GM23248 (cell line): ENCODE results near the gene MOBP. TPM values are rescaled to one million over a fixed set of nuclear protein-coding genes. Genes with fewer than 3 reads are reported as not detected.
"Not testable (repeated sequence)": the region's sequence is repeated elsewhere in the genome, so short reads cannot be mapped to it uniquely, and the experiment has no call there.

Experiments
- DNase-seq: peaks from one replicate; pipeline ENCODE4 v3.0.0-alpha.2; 2015
- H2AFZ ChIP-seq: fragments of 200-600 bp; sonication (generic); 2 replicates; pipeline ENCODE4 v1.6.1; 2016; ENCODE audit warnings: antibody characterized with exemption
- H3F3A ChIP-seq: fragments of 200-600 bp; sonication (generic); 2 replicates; pipeline ENCODE4 v1.6.1; 2016; ENCODE audit warnings: mild to moderate bottlenecking, antibody characterized with exemption, mixed run types; ENCODE audit not compliant: insufficient read depth
- H3K27ac ChIP-seq: fragments of 200-600 bp; sonication (generic); 2 replicates; pipeline ENCODE4 v1.5.1; 2016; ENCODE audit warnings: mild to moderate bottlenecking
- H3K27me3 ChIP-seq: fragments of 200-600 bp; sonication (generic); replicated peaks from 2 replicates; pipeline ENCODE4 v1.6.1; 2016; ENCODE audit warnings: mild to moderate bottlenecking; ENCODE audit not compliant: insufficient read depth
- H3K36me3 ChIP-seq: fragments of 200-600 bp; sonication (generic); 2 replicates; pipeline ENCODE4 v1.6.1; 2016; ENCODE audit warnings: low read depth, mild to moderate bottlenecking
- H3K4me1 ChIP-seq: fragments of 200-600 bp; sonication (generic); 2 replicates; pipeline ENCODE4 v1.6.1; 2016; ENCODE audit warnings: mild to moderate bottlenecking; ENCODE audit not compliant: insufficient read depth
- H3K4me2 ChIP-seq: fragments of 200-600 bp; sonication (generic); one replicate; pipeline ENCODE4 v1.6.1; 2016; ENCODE audit warnings: mild to moderate bottlenecking; ENCODE audit not compliant: unreplicated experiment
- H3K4me3 ChIP-seq: fragments of 200-600 bp; sonication (generic); 2 replicates; pipeline ENCODE4 v1.5.1; 2016; ENCODE audit warnings: mild to moderate bottlenecking
- H3K79me2 ChIP-seq: fragments of 200-600 bp; sonication (generic); 2 replicates; pipeline ENCODE4 v1.6.1; 2016; ENCODE audit warnings: mild to moderate bottlenecking; ENCODE audit not compliant: insufficient read depth
- H3K9ac ChIP-seq: fragments of 200-600 bp; sonication (generic); 2 replicates; pipeline ENCODE4 v1.6.1; 2016; ENCODE audit warnings: mild to moderate bottlenecking
- H3K9me2 ChIP-seq: fragments of 200-600 bp; sonication (generic); 2 replicates; pipeline ENCODE4 v1.6.1; 2016; ENCODE audit warnings: mixed run types, mild to moderate bottlenecking, moderate library complexity; ENCODE audit not compliant: insufficient read depth
- H3K9me3 ChIP-seq: fragments of 200-600 bp; sonication (generic); one replicate; pipeline ENCODE4 v1.6.1; 2017; ENCODE audit warnings: low read depth
- H4K20me1 ChIP-seq: fragments of 200-600 bp; sonication (generic); 2 replicates; pipeline ENCODE4 v1.6.0; 2016; ENCODE audit not compliant: insufficient read depth
- EZH2 ChIP-seq: fragments of 200-600 bp; sonication (generic); IDR thresholded peaks from 2 replicates; pipeline ENCODE4 v1.6.1; 2018; ENCODE audit warnings: antibody characterized with exemption, mild to moderate bottlenecking; ENCODE audit not compliant: insufficient read depth, poor library complexity, severe bottlenecking
- EZH2phosphoT487 ChIP-seq: fragments of 200-600 bp; sonication (generic); IDR thresholded peaks from 2 replicates; pipeline ENCODE4 v1.6.1; 2018; ENCODE audit warnings: antibody characterized with exemption, moderate library complexity, mild to moderate bottlenecking, low read depth; ENCODE audit not compliant: insufficient read depth
- WGBS, 2 experiments: methylation state at CpG; one replicate each; pipeline ENCODE4 v1.1.6; 2015 to 2017; ENCODE audit warnings: low lambda C conversion rate in 2 of 2, low coverage in 1 of 2; ENCODE audit errors: missing lambda C conversion rate in 2 of 2; 5-methylcytosine and 5-hydroxymethylcytosine counted together
- in situ Hi-C: fragments of 300-500 bp; cut with MboI; formaldehyde crosslinking; loops from 2 replicates; pipeline ENCODE4 v1.15.0; 2020
- polyA plus RNA-seq: library from polyadenylated mRNA; unstranded; fragments of >200 nt; fragmentation: Nextera tagmentation; extraction: Ambion mirVana; gene quantifications from 2 replicates; pipeline ENCODE4 v1.2.1, GENCODE V29; 2016
- total RNA-seq: library from RNA; depleted of rRNA; stranded (reverse); fragments of >200 nt; shearing (Covaris generic); gene quantifications from 2 replicates; pipeline ENCODE4 v1.2.3, GENCODE V29; 2014; rRNA removed

Gene MOBP
- total RNA-seq: not detected in 2 replicates
- not detected in 2 replicates for polyA plus RNA-seq

DNA sequence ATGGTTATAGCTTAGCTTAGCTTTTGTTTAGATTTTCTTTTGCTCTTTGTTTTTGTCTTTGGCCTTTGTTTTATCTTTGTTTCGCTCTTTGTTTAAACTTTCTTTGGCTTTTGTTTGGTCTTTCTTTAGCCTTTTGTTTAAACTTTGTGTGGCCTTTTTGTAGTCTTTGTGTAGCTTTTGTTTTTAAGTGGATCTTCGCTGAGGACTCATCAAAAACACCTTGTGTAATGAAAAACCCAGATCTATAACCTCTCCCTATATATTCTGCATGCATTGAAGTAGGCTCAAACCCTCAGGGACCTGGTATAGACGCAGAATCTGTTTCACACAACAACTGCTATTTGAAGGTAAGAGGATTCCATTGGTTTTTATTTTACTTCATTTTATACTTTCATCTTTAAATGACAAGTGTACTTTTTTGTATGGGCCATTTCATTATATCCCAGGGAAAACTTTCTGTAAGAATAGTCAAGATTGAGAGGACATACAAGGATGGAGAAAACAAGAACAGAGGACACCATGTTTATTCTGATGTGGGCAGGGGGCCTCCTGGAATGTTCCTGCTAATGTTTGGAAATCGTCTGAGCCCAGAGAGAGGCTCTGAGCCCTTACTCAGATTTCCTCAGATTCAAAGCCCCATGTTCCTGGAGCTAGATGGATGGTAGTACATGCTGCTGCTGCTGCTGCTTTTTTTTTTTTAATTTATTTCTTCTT, at the start of gene MOBP:
MOBP (plus strand) TSS at position 287 of the 714 bp plus-strand sequence. CDS start 34,390 bp downstream, outside the sequence.
- no peak within 1 kb of the TSS for H3K4me2 ChIP-seq
- no peak for DNase-seq
- in situ Hi-C loops: no loop called here
- H3K27me3 ChIP-seq: peaks cover 13% of the 10 kb centered on the region
- H3K79me2 ChIP-seq: no peaks in the 10 kb centered on the region
- no peak within 1 kb of the TSS for H3K4me3 ChIP-seq
- TF ChIP-seq EZH2 (no peak), EZH2phosphoT487 (no peak)
- no peaks in the 10 kb centered on the region for H3K9me3 ChIP-seq
- no peaks in the 10 kb centered on the region for H3K9me2 ChIP-seq
- H3F3A ChIP-seq: no peaks in the 10 kb centered on the region
- no peaks in the 10 kb centered on the region for H3K4me1 ChIP-seq
- no peak within 1 kb of the TSS for H3K27ac ChIP-seq
- H4K20me1 ChIP-seq: no peaks in the 10 kb centered on the region
- no peak within 1 kb of the TSS for H3K9ac ChIP-seq
- H3K36me3 ChIP-seq: no peaks in the 10 kb centered on the region
- H2AFZ ChIP-seq: no peak within 1 kb of the TSS
- 18 to 22% methylated on average over 4 of the region's 4 CpGs for WGBS, 2 experiments

GRCh38 chr3:39418556-39419225, 48.8 kb upstream of the MOBP start:
- H3K27ac ChIP-seq, in situ Hi-C loops, H3K9ac ChIP-seq, H3K4me2 ChIP-seq, H4K20me1 ChIP-seq, H3K27me3 ChIP-seq, H2AFZ ChIP-seq, H3K4me3 ChIP-seq, DNase-seq, H3K9me3 ChIP-seq, H3K36me3 ChIP-seq, H3K79me2 ChIP-seq, H3K4me1 ChIP-seq, H3K9me2 ChIP-seq: not testable (repeated sequence)
- peaks cover 31% of the 10 kb centered on the region for H3F3A ChIP-seq
- 54 to 60% methylated on average over 13 to 14 of the region's 14 CpGs for WGBS, 2 experiments

GRCh38 chr3:39419742-39420315, 47.7 kb upstream of the MOBP start:
- H3K4me1 ChIP-seq: no peaks in the 10 kb centered on the region
- H3K27ac ChIP-seq: no peak overlapping the region
- H3K27me3 ChIP-seq: no peaks in the 10 kb centered on the region
- TF ChIP-seq EZH2: no peak
- TF ChIP-seq EZH2phosphoT487: no peak
- H3K9me2 ChIP-seq: no peaks in the 10 kb centered on the region
- H3F3A ChIP-seq: peaks cover 20% of the 10 kb centered on the region
- no peak overlapping the region for H3K4me2 ChIP-seq
- no peaks in the 10 kb centered on the region for H3K9me3 ChIP-seq
- H3K4me3 ChIP-seq: no peak overlapping the region
- H3K36me3 ChIP-seq: no peaks in the 10 kb centered on the region
- H4K20me1 ChIP-seq: no peaks in the 10 kb centered on the region
- H3K9ac ChIP-seq: no peak overlapping the region
- 89 to 93% methylated on average over 2 of the region's 2 CpGs for WGBS, 2 experiments
- no peak for DNase-seq
- in situ Hi-C loops: no loop called here
- H3K79me2 ChIP-seq: no peaks in the 10 kb centered on the region
- no peak overlapping the region for H2AFZ ChIP-seq

DNA sequence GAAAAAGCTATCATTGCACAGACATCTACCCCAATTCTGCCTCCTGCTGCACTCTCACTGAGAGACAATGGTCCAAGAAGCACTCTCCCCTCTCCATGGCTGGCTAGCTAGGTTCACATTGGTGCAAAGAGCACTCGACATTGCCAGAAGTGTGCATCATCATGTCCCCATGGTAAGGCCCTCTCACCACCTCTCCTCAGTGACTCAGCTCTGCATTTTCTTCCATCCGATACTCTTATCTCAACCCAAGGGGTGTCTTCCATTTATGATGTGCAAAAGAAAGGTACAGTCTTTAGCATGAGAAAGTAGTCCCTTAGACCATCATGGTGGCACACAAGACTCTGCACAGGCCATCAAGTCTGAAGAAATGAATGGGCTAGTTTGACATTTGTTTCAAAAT, 46.9 kb upstream of the MOBP start:
- 91 to 97% methylated on average over 2 of the region's 2 CpGs for WGBS, 2 experiments
- H3K27ac ChIP-seq: no peak overlapping the region
- H3K4me2 ChIP-seq: no peak overlapping the region
- no peak overlapping the region for H2AFZ ChIP-seq
- no peaks in the 10 kb centered on the region for H3K36me3 ChIP-seq
- no peaks in the 10 kb centered on the region for H3K9me2 ChIP-seq
- H3K27me3 ChIP-seq: no peaks in the 10 kb centered on the region
- H3K79me2 ChIP-seq: no peaks in the 10 kb centered on the region
- in situ Hi-C loops: no loop called here
- DNase-seq: no peak
- no peaks in the 10 kb centered on the region for H3K4me1 ChIP-seq
- H3K9me3 ChIP-seq: no peaks in the 10 kb centered on the region
- no peak for TF ChIP-seq EZH2phosphoT487
- no peak for TF ChIP-seq EZH2
- no peak overlapping the region for H3K9ac ChIP-seq
- no peaks in the 10 kb centered on the region for H4K20me1 ChIP-seq
- peaks cover 13% of the 10 kb centered on the region for H3F3A ChIP-seq
- H3K4me3 ChIP-seq: no peak overlapping the region
